ENCODE results near the gene OST4. TPM values are rescaled to one million over a fixed set of nuclear protein-coding genes. Genes with fewer than 3 reads are reported as not detected.

The OST4 gene
- total RNA-seq, 1 donor from 2014 or later, result 395 TPM

DNA sequence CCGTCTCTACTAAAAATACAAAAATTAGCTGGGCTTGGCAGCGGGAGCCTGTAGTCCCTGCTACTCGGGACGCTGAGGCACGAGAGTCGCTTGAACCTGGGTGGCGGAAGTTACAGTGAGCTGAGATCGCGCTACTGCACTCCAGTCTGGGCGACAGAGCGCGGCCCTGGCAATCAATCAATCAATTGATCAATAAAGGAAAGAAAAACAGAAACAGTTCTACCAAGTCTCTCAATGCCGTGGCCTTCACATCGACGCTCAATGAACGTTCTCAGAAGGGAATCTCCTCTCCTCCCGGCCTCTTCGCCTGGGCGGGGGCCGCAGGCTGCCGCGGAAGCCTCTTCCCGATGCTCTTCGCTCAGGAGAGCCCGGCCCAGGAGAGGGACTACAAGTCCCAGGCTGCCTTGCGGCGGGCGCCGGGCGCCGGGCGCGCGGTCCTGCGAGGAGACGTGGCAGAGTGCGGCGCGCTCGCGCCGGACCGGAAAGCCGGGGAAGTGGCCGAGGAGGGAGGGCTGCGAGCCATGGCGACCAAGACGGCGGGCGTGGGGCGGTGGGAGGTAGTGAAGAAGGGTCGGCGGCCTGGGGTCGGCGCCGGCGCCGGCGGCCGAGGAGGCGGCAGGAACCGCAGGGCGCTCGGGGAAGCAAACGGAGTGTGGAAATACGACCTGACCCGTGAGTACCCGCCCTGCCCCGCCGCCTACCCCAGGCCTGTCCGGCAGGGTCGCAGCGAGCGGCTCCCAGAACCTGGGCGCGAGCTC, 38.8 kb downstream of the OST4 start, which contains the start of gene TMEM214:
TMEM214 (plus strand) TSS at position 471 of the 758 bp plus-strand sequence; CDS start at position 522, 51 bp downstream.
- H3K4me2 ChIP-seq (ENCODE audit: low read length), result peak within 1 kb of the TSS; percentile 84
- peaks cover 35% of the 10 kb centered on the region for H3K36me3 Mint-ChIP-seq (ENCODE audit: low read depth, unreplicated experiment)

DNA sequence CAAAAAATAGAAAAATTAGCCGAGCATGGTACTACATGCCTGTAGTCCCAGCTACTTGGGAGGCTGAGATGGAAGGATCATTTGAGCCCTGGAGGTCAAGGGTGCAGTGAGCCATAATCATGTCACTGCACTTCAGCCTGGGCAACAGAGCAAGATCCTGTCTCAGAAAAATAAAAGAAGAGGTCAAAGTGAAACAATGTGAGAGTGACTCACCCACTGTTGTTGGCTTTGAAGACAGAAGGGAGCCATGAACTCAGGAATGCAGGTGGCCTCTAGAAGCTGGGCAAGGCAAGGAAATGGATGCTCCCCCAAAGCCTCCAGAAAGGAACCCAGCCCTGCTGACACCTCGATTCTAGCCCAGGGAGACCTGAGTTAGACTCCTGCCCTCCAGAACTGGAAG, 42.4 kb downstream of the OST4 start:
- Mint-ChIP-seq H3K36me3 (ENCODE audit: low read depth, unreplicated experiment) (peaks cover 29% of the 10 kb centered on the region), H3K4me3 (ENCODE audit: unreplicated experiment) (no peak overlapping the region), H3K9me3 (ENCODE audit: unreplicated experiment) (no peaks in the 10 kb centered on the region), H3K4me1 (ENCODE audit: low read depth, unreplicated experiment) (peaks cover 10% of the 10 kb centered on the region), H3K27ac (ENCODE audit: unreplicated experiment) (no peak overlapping the region), H3K27me3 (ENCODE audit: low read depth, unreplicated experiment) (no peaks in the 10 kb centered on the region)
- Histone ChIP-seq H3K4me3 (ENCODE audit: insufficient read depth, low read depth, low read length) (no peak overlapping the region), H3K4me1 (ENCODE audit: insufficient read depth, low read length) (peaks cover 8% of the 10 kb centered on the region), H3K27ac (ENCODE audit: low read depth, low read length) (no peak overlapping the region), H2AFZ (ENCODE audit: low read depth, low read length) (no peak overlapping the region), H3K9me3 (ENCODE audit: insufficient read depth, low read depth, low read length) (no peaks in the 10 kb centered on the region), H4K20me1 (ENCODE audit: insufficient read depth, low read length) (peaks cover 52% of the 10 kb centered on the region), H3K4me2 (ENCODE audit: low read length) (no peak overlapping the region), H3K27me3 (ENCODE audit: insufficient read depth, low read length) (no peaks in the 10 kb centered on the region), H3K9ac (ENCODE audit: low read length) (no peak overlapping the region), H3K36me3 (ENCODE audit: insufficient read depth, low read length) (no peaks in the 10 kb centered on the region), H3K79me2 (ENCODE audit: insufficient read depth, low read length) (peaks cover 59% of the 10 kb centered on the region)
- TF ChIP-seq, protein P1, sequence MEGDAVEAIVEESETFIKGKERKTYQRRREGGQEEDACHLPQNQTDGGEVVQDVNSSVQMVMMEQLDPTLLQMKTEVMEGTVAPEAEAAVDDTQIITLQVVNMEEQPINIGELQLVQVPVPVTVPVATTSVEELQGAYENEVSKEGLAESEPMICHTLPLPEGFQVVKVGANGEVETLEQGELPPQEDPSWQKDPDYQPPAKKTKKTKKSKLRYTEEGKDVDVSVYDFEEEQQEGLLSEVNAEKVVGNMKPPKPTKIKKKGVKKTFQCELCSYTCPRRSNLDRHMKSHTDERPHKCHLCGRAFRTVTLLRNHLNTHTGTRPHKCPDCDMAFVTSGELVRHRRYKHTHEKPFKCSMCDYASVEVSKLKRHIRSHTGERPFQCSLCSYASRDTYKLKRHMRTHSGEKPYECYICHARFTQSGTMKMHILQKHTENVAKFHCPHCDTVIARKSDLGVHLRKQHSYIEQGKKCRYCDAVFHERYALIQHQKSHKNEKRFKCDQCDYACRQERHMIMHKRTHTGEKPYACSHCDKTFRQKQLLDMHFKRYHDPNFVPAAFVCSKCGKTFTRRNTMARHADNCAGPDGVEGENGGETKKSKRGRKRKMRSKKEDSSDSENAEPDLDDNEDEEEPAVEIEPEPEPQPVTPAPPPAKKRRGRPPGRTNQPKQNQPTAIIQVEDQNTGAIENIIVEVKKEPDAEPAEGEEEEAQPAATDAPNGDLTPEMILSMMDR (IDR thresholded peaks at IDR 0.05; ENCODE audit: insufficient read depth, low read depth, low read length), result no peak
- TF ChIP-seq EZH2 (IDR thresholded peaks at IDR 0.05; ENCODE audit: insufficient read depth, low read length), result no peak
- DNase-seq (ENCODE audit: low read depth) (no peak), FAIRE-seq (no peak)

More for the DNA sequence above, 38.8 kb downstream of the OST4 start, which contains the start of gene TMEM214:
- Histone ChIP-seq H3K27ac (ENCODE audit: low read depth, low read length) (peak within 1 kb of the TSS; percentile 87), H4K20me1 (ENCODE audit: insufficient read depth, low read length) (peaks cover 55% of the 10 kb centered on the region), H3K4me3 (ENCODE audit: insufficient read depth, low read depth, low read length) (peak within 1 kb of the TSS; percentile 94), H3K4me1 (ENCODE audit: insufficient read depth, low read length) (peaks cover 11% of the 10 kb centered on the region), H3K36me3 (ENCODE audit: insufficient read depth, low read length) (peaks cover 29% of the 10 kb centered on the region), H3K9ac (ENCODE audit: low read length) (peak within 1 kb of the TSS; percentile 96), H3K27me3 (ENCODE audit: insufficient read depth, low read length) (no peaks in the 10 kb centered on the region), H2AFZ (ENCODE audit: low read depth, low read length) (peak within 1 kb of the TSS; percentile 86), H3K79me2 (ENCODE audit: insufficient read depth, low read length) (peaks cover 73% of the 10 kb centered on the region), H3K9me3 (ENCODE audit: insufficient read depth, low read depth, low read length) (no peaks in the 10 kb centered on the region)
- Mint-ChIP-seq H3K27me3 (ENCODE audit: low read depth, unreplicated experiment) (no peaks in the 10 kb centered on the region), H3K9me3 (ENCODE audit: unreplicated experiment) (no peaks in the 10 kb centered on the region), H3K4me3 (ENCODE audit: unreplicated experiment) (peak within 1 kb of the TSS; percentile 97), H3K4me1 (ENCODE audit: low read depth, unreplicated experiment) (peaks cover 16% of the 10 kb centered on the region), H3K27ac (ENCODE audit: unreplicated experiment) (peak within 1 kb of the TSS; percentile 92)
- FAIRE-seq, result no peak
- peak; percentile 72 for DNase-seq (ENCODE audit: low read depth)
- TF ChIP-seq, protein P1 (IDR thresholded peaks at IDR 0.05; ENCODE audit: insufficient read depth, low read depth, low read length), result no peak
- TF ChIP-seq EZH2 (IDR thresholded peaks at IDR 0.05; ENCODE audit: insufficient read depth, low read length), result no peak

DNA sequence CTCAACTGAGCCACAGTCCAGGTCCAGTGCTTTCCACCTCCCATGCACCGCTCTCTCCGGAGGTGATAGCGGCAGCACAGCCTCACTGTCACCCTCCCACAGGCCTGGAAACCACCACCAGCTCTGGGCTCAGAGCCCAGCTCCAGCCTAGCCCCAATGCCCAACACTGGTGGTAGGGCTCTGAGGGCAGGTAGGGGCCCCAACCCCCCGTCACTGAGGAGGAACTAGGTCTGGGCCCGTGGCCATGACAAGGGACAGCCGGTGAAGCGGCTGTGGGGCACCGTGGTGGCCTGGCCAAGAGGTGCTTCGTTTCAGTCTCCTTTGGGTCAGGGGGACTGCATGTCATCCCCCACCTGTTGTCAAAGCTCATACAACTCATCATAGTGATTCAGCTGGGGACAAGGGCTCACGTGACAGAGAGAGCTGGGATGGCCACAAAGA, 44.2 kb downstream of the OST4 start:
- no peak overlapping the region for H3K27ac Mint-ChIP-seq (ENCODE audit: unreplicated experiment)
- Histone ChIP-seq H3K9ac (ENCODE audit: low read length) (no peak overlapping the region), H2AFZ (ENCODE audit: low read depth, low read length) (no peak overlapping the region), H3K4me1 (ENCODE audit: insufficient read depth, low read length) (peaks cover 4% of the 10 kb centered on the region), H3K9me3 (ENCODE audit: insufficient read depth, low read depth, low read length) (no peaks in the 10 kb centered on the region), H4K20me1 (ENCODE audit: insufficient read depth, low read length) (peaks cover 62% of the 10 kb centered on the region), H3K27ac (ENCODE audit: low read depth, low read length) (no peak overlapping the region), H3K4me2 (ENCODE audit: low read length) (no peak overlapping the region), H3K36me3 (ENCODE audit: insufficient read depth, low read length) (no peaks in the 10 kb centered on the region), H3K27me3 (ENCODE audit: insufficient read depth, low read length) (no peaks in the 10 kb centered on the region), H3K4me3 (ENCODE audit: insufficient read depth, low read depth, low read length) (no peak overlapping the region), H3K79me2 (ENCODE audit: insufficient read depth, low read length) (peaks cover 42% of the 10 kb centered on the region)
- H3K9me3 Mint-ChIP-seq (ENCODE audit: unreplicated experiment), result no peaks in the 10 kb centered on the region
- no peaks in the 10 kb centered on the region for H3K27me3 Mint-ChIP-seq (ENCODE audit: low read depth, unreplicated experiment)
- H3K36me3 Mint-ChIP-seq (ENCODE audit: low read depth, unreplicated experiment), result peaks cover 36% of the 10 kb centered on the region
- TF ChIP-seq EZH2 (IDR thresholded peaks at IDR 0.05; ENCODE audit: insufficient read depth, low read length), result no peak
- TF ChIP-seq, protein P1 (IDR thresholded peaks at IDR 0.05; ENCODE audit: insufficient read depth, low read depth, low read length), result no peak
- H3K4me1 Mint-ChIP-seq (ENCODE audit: low read depth, unreplicated experiment), result peaks cover 14% of the 10 kb centered on the region
- FAIRE-seq (no peak), DNase-seq (ENCODE audit: low read depth) (no peak)
- H3K4me3 Mint-ChIP-seq (ENCODE audit: unreplicated experiment), result no peak overlapping the region

Measured in astrocyte (in vitro differentiated cells and primary cell).